Measurements from ENCODE around the gene ANKRD62. TPM values are rescaled to one million over a fixed set of nuclear protein-coding genes. Genes with fewer than 3 reads are reported as not detected.

The ANKRD62 gene
- total and polyA plus RNA-seq, 11 donors, result not detected

GRCh38 chr18:12091538-12092141 lies 2.0 kb upstream of the ANKRD62 start:
- H3K4me1 ChIP-seq, result no peaks in the 10 kb centered on the region
- no peak overlapping the region for H3K4me3 ChIP-seq
- 78 to 98% (median 88%) methylated on average over 3 to 9 of the region's 9 CpGs for WGBS, 4 donors
- peaks cover 0 to 4% (median 0%) of the 10 kb centered on the region in 9 donors for H3K27me3 ChIP-seq
- H3K36me3 ChIP-seq, result no peaks in the 10 kb centered on the region
- H3K27ac ChIP-seq, result no peak overlapping the region
- DNase-seq (no peak), ATAC-seq (no peak)
- H3K9me3 ChIP-seq, result no peaks in the 10 kb centered on the region
- intact Hi-C loops (cut with DNase I), result loop anchor here (2.0 to 10.0 kb wide), 3 partner anchors 143 to 146 kb away; no protein-coding TSS in a partner anchor
- TF ChIP-seq CTCF (IDR thresholded peaks at IDR 0.05) (no peak), POLR2A (IDR thresholded peaks at IDR 0.05) (no peak)

GRCh38 chr18:12092398-12093229 lies 1.0 kb upstream of the ANKRD62 start:
- no peaks in the 10 kb centered on the region for H3K9me3 ChIP-seq
- intact Hi-C loops (cut with DNase I), result loop anchor here (2.0 to 10.0 kb wide), 3 partner anchors 142 to 145 kb away; no protein-coding TSS in a partner anchor
- no peaks in the 10 kb centered on the region for H3K4me1 ChIP-seq
- H3K36me3 ChIP-seq, result no peaks in the 10 kb centered on the region
- TF ChIP-seq CTCF (IDR thresholded peaks at IDR 0.05) (peak in 9 of 12 donors; percentile 13 to 47 (median 33)), POLR2A (IDR thresholded peaks at IDR 0.05) (no peak)
- no peak overlapping the region for H3K27ac ChIP-seq
- H3K4me3 ChIP-seq, result no peak overlapping the region
- 73 to 89% (median 78%) methylated on average over 8 to 17 of the region's 17 CpGs for WGBS, 4 donors
- DNase-seq (peak in 3 of 5 donors; percentile 16 to 63 (median 56)), ATAC-seq (peak; percentile 51 to 92 (median 85))
- peaks cover 0 to 4% (median 0%) of the 10 kb centered on the region in 9 donors for H3K27me3 ChIP-seq

GRCh38 chr18:12098374-12098773 lies 4.7 kb downstream of the ANKRD62 start:
- H3K27ac ChIP-seq, result no peak overlapping the region
- no peaks in the 10 kb centered on the region for H3K9me3 ChIP-seq
- no peak for DNase-seq
- H3K36me3 ChIP-seq, result no peaks in the 10 kb centered on the region
- ATAC-seq, result no peak
- TF ChIP-seq POLR2A (IDR thresholded peaks at IDR 0.05), result no peak
- no peak for TF ChIP-seq CTCF (IDR thresholded peaks at IDR 0.05)
- intact Hi-C loops (cut with DNase I), result loop anchor here in 4 of 10 donors (10.0 kb wide), 1 partner anchor 136 kb away; no protein-coding TSS in a partner anchor
- no peak overlapping the region for H3K4me3 ChIP-seq
- 83 to 87% (median 85%) methylated on average over 5 of the region's 5 CpGs for WGBS, 4 donors
- peaks cover 0 to 4% (median 0%) of the 10 kb centered on the region in 9 donors for H3K27me3 ChIP-seq
- no peaks in the 10 kb centered on the region for H3K4me1 ChIP-seq

- intact Hi-C loops (cut with DNase I), result loop anchor here in 4 of 10 donors (10.0 kb wide), 1 partner anchor 136 kb away; no protein-coding TSS in a partner anchor
- H3K4me1 ChIP-seq, result no peaks in the 10 kb centered on the region
- H3K27ac ChIP-seq, result no peak overlapping the region
- TF ChIP-seq POLR2A (IDR thresholded peaks at IDR 0.05), result no peak
- no peak for TF ChIP-seq CTCF (IDR thresholded peaks at IDR 0.05)
- H3K36me3 ChIP-seq, result no peaks in the 10 kb centered on the region
- DNase-seq (no peak), ATAC-seq (no peak)
- H3K9me3 ChIP-seq, result no peaks in the 10 kb centered on the region
- H3K27me3 ChIP-seq, result peaks cover 0 to 4% (median 0%) of the 10 kb centered on the region in 9 donors
- H3K4me3 ChIP-seq, result no peak overlapping the region
Observed at GRCh38 chr18:12099160-12099559, 5.5 kb downstream of the ANKRD62 start.

All from heart left ventricle (tissue), 16 donors.